Activated naive CD8-positive, alpha-beta T cell treated with anti-CD3 and anti-CD28 coated beads, Interleukin-2, amount 50 U/mL, for 16 hours (primary cell): ENCODE data around the gene TMEM151B.

Source experiments
- DNase-seq: peaks from one replicate; pipeline ENCODE4 v3.0.0-alpha.2; 2020; ENCODE audit warnings: low read depth, low spot score

TMEM151B gene

DNA sequence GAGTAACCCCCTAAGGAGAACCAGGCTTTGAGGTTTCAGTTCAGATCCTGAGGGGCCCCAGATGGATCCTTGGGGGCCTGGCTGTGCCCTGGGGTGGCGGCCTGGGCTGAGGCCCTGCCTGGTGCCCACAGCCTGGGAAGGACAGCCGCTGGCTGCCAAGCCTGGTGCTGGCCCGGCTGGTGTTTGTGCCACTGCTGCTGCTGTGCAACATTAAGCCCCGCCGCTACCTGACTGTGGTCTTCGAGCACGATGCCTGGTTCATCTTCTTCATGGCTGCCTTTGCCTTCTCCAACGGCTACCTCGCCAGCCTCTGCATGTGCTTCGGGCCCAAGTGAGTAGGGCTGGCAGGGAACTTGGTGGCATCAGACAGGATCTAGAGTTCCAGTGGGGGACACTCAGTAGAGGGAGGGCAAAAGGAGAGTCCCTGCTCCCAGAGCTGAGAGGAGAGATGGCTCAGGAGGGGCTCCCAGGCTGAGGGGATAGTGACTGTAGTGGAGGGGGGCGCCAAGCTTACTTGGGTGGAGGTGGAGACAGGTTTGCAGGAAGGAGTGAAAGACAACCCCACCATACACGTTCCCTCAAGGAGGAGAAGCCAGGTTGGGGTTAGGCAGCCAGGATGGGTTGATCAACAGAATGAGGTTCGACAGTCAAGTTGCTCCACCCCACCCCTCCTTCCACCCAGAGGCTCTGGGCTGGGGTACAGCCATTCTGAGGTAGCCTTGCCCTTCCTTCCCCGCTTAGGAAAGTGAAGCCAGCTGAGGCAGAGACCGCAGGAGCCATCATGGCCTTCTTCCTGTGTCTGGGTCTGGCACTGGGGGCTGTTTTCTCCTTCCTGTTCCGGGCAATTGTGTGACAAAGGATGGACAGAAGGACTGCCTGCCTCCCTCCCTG, 37.3 kb upstream of the TMEM151B start:
- no peak for DNase-seq

GRCh38 chr6:44233567-44234100, 36.6 kb upstream of the TMEM151B start:
- DNase-seq: no peak

DNA sequence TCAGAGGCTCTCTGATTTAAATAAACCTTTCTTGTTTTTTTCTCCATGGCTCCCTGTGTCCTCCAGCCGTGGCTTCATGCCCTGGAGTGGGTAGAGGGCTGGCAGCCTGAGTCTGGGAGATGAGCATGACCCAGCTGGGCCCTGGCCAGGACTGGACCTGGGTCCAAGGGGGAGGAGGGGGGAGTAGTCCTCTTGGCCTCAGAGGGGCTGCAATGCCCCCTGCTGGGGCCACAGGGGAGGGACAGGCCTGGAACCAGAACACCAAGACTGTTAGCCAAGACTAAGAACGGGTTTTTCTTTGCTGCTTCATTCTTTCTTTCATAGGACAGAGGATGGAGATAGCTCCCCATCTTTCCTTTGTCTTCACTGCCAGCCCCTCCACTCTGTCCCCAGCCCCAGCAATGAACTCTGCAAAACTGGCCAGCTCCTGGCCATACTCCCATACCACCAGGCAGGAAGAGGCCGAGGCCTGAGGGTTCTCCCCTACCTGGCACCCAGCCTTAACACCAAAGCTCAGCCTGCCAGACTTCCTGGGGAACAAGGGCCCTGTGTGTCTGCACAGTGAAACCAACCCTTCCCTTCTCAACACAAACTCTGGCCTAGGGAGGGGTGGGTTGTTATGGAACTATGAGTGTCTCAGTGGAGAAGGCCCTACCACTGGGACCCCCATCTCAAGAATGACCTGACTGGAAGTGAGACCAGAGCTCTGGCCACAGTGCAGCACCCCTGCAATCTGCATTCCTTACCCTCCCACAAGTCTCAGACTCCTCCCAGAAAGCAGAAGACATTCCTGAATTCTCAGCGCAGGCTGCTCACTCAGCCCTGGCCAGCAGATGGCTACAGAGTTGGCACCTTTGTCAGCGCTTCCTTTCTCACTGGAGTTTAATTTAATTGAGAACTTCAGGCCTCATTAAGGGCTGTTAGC, 35.9 kb upstream of the TMEM151B start:
- no peak for DNase-seq

DNA sequence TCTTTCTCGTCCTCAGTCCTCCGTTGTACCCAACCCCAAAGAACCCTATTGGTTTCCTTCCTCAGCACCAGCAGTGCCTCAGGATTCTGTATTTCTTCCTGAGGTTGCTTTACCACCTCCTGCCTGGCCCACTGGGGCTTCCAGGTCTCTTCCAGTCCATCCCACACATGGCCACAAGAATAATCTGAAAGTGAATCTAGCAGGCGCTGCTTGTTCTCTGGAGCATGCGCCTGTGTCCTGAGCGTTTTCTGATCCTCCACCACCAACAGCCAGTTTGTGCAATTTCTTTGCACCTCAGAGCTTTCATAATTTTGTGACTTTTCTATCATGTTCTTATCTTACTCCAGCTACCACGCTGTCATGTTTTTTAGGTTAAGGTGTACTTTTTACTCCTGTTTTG, 35.0 kb upstream of the TMEM151B start:
- no peak for DNase-seq

GRCh38 chr6:44235891-44236516, 34.2 kb upstream of the TMEM151B start:
- DNase-seq: no peak

GRCh38 chr6:44237021-44237812, 33.0 kb upstream of the TMEM151B start:
- no peak for DNase-seq

DNA sequence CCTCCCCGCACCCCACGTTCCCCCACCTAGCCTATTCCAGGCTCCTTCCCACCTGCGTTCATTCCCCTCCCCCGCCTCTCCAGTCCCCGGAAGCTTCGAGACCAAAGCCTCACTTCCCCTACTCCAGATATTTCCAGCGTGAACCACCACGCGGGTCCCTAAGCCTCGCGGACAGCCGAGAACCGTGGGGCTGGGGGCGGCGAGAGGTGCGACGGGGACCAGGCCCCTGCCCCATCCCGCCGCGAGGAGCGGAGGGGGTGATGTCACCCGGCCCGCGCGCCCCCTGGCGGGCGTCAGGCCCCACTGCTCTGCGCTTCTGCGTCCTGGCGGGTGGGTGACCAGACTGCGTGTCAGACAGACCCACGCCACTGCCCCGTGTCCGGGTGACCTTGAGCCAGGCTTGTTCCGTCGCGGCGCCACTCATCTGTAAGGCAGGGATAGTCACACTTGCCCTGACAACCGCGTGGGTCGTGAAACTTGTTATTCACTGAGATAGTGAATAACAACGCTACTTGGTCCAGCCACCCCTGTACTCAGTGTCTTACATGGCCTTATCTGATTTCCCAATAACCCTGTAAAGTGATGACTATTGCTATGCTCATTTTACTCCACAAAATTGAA, 32.3 kb upstream of the TMEM151B start:
- peak; percentile 59 for DNase-seq

- no peak for DNase-seq
These were observed 31.4 kb upstream of the TMEM151B start for GRCh38 chr6:44238687-44239350.

DNA sequence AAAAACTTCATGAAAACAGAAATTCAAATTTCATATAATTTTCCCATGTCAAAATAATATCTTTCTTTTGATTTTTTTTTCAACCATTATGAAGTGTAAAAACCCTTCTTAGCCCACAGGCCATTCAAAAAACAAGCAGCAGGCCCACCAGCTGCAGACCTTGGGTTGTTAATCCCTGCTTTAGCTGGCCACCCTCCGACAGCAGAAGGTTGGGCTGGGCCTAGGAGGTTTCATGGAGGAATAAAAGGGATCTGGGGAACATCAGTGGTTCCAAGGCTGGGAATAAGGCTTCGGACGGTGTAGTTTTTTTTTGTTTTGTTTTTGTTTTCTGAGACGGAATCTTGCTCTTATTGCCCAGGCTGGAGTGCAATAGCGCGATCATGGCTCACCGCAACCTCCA, 26.9 kb upstream of the TMEM151B start:
- DNase-seq: no peak

DNA sequence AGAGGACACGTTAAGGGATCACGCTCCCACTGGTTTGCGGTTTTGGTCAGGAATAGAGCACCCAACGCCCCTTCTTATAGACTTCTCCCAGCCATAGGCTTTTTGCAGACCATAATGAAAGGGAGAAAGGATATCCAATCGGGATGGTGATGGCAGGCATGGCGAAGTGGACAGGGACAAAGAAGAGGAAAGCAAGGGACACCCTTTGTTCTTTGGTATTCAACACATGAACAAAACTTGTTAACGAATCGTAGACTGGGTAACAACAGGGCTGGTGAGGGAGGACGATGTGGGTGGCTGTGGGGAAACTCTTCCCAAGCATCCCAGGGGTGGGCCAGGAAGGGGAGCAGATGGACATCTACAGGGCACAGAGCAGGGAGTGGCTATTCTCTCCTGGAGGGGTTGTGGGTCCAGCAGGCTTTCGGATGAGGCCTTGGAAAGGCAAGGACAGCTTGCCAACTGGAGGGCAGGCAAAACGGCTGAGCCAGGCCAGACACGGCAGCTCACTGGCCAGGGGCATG, 24.8 kb upstream of the TMEM151B start:
- no peak for DNase-seq

- peak; percentile 70 for DNase-seq
These were observed 24.2 kb upstream of the TMEM151B start for GRCh38 chr6:44245912-44246662.

DNA sequence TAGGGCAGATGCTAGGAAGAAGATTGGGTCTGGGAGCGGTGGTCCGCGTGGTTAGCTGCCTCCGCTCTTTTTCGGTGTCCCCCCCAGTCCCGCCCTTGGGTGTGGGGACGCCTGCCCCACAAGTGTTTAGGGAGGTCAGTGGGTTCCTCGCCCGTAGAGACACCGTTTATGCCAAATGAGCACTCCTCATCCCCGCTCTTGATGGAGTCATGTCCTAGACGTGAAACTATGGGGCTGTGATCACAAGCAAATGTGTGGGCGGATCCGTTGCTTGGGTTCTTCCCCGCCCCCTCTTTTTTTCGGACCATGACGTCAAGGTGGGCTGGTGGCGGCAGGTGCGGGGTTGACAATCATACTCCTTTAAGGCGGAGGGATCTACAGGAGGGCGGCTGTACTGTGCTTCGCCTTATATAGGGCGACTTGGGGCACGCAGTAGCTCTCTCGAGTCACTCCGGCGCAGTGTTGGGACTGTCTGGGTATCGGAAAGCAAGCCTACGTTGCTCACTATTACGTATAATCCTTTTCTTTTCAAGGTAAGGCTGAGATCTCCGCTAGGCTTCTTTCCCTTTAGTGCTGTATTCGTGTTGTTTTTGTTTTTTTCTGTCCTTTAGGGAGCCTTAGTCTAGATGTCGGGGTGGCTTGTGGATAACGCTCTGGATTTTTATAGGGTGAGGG, 23.4 kb upstream of the TMEM151B start, which contains the start of gene HSP90AB1:
TSS of gene HSP90AB1 (plus strand) at position 439 of the 675 bp plus-strand sequence. CDS start 1,529 bp downstream, outside the sequence.
- peak; percentile 97 for DNase-seq

DNA sequence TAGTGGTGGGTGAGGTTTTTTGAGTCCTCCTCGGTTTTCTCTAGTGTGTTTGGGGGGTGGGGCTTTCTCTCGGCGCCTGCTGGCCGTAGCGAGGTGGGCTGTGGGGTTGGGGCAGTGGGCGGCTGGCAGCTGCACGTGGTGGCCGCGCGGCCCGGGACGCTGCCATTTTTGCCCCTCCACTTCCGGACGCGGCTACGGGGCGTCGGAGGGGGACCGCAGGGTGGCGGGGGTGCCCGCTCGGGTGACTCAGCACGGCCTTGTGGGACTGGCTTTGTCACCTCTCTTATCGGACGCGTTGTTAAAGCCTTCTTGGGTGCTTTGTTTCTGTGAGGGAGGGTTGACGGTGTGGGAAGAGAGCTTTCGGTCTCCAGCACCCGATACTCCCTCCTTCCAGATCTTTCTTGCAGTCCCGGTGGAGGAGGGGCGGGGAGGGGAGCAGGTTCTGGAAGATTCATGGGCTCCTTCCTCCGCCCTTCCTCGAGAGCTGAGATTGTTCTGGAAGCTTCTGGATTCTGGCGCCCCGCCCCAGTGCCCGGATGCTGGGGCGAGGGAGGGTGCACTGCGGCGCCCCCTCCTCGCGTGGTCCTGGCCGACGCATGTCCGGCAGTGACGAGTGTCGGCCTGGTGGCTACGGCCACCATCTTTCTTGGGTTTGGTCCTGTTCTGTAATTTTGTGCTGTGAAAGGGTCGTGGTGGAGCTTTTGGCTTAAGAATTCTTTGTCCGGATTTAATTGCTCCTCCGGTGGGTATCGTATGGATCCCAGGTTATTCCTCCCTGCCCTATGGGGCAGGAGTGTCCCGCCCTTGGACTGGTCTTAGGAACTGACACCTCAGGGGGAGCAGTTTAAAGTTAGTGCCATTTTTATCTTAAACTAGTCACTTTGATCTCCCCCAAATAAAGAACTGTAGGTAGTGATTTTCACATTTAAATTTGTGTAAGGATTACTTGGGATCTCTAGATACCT, 22.6 kb upstream of the TMEM151B start:
- DNase-seq: peak; percentile 74

- DNase-seq: no peak
These were observed 21.7 kb upstream of the TMEM151B start for GRCh38 chr6:44248579-44248978.

DNA sequence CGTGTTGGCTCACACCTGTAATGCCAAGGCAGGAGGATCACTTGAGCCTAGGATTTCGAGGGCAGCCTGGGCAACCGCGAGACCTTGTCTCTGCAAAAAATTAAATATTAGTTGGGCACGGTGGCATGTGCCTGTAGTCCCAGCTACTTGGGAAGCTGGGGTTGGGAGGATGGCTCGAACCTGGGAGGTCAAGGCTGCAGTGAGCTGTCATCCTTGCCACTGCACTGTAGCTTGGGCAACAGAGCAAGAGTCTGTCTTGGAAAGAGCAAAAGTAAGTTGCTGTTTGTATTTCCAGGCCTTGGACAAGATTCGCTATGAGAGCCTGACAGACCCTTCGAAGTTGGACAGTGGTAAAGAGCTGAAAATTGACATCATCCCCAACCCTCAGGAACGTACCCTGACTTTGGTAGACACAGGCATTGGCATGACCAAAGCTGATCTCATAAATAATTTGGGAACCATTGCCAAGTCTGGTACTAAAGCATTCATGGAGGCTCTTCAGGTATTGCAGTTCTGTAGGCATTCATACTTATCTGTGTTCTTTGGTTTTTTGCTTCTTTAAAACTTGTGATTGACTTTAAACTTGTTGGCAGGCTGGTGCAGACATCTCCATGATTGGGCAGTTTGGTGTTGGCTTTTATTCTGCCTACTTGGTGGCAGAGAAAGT, 21.0 kb upstream of the TMEM151B start:
- no peak for DNase-seq

DNA sequence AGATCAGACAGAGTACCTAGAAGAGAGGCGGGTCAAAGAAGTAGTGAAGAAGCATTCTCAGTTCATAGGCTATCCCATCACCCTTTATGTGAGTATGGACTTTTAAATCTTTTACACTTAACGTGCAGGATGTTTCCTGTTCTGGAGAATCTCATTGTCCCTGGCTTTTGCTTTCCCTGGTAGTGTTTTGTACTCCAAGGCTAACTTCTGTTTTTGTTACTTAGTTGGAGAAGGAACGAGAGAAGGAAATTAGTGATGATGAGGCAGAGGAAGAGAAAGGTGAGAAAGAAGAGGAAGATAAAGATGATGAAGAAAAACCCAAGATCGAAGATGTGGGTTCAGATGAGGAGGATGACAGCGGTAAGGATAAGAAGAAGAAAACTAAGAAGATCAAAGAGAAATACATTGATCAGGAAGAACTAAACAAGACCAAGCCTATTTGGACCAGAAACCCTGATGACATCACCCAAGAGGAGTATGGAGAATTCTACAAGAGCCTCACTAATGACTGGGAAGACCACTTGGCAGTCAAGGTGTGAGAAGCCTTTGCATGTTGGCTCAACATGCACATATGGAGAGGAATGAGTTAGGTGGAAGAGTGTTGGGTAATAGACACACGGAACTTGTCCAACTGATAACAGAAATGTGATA, 20.1 kb upstream of the TMEM151B start:
- DNase-seq: no peak
